GM18508 (cell line): ENCODE results near the gene ATAT1.
"Not testable (repeated sequence)": the region's sequence is repeated elsewhere in the genome, so short reads cannot be mapped to it uniquely, and the experiment has no call there.

Source experiments
- ATAC-seq: cut with Tn5 transposase; IDR thresholded peaks from one replicate; pipeline ENCODE4 v1.9.1; 2021; ENCODE audit warnings: moderate number of reproducible peaks; ENCODE audit not compliant: insufficient read depth, unreplicated experiment

Gene ATAT1

DNA sequence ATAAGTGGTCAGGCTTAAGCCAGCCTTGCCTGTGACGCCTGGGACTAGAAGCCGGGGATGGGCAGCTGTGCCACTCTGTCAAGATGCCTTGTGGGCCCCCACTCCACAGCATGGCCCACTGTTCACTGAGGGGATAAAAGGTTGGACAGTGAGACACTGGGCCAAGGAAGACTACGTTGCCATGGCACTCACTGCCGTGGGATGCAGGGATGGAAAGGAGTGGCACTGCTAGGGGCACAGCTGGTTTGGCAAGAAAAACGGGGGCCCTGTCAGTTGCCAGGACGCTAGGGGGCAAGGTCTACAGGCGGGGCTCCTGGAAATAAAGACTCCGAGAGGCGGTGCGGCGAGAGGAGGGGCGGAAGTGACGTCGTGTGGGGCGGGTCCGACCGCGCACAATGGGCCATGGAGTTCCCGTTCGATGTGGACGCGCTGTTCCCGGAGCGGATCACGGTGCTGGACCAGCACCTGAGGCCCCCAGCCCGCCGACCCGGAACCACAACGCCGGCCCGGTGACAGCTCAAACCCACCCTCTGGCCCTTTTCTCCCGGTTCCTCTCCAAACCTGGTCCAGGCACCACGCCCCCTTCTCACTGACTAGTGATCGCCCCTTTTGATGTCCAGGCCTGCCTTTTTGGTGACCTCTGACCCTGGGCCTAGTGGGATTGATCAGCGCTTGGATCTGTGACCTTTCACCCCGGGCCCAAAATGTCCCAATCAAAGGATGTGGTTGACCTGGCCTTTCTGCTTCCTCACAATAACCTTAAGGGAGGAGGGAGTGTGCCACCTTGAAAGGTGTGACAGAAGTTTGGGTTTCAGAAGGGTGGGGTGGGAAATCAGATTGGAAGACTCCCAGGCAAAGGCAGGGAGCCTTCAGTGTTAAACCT, at the start of gene ATAT1:
Gene ATAT1, plus strand, starts transcription at position 391 of the 883 bp plus-strand sequence.
- ATAC-seq = no peak

DNA sequence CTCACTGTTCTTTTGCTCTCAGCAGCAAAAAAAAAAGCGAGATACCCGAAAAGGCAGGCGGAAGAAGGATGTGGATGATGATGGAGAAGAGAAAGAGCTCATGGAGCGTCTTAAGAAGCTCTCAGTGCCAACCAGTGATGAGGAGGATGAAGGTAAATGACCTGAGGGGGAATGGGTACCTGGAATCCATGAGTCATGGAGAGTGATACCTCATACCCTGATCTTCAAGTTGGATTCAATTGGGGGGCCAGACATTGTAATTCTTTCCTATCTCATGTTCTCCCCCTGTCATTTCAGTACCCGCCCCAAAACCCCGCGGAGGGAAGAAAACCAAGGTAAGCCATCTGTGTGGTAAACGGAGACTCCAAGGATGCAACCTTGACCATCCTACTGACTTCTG, 48.6 kb upstream of the ATAT1 start:
- ATAC-seq = no peak

DNA sequence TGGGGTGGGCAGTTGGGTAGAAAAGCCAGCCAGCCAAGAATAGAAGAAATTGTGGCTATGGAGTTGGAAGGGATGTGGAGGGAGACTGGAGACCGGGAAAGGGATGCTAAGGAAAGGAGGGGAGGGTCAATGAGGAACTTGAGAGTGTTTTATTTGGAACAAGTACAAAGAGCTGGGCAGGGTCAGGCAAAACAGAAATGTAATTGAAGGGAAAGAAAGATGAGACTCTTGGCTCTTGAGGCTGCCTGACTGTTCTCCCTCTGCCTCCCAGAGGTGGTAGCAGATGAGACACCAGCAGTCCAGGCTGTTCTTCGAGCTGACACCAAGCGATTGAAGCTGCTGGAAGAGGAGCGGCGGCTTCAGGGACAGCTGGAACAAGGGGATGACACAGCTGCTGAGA, 42.8 kb upstream of the ATAT1 start:
- ATAC-seq = no peak

DNA sequence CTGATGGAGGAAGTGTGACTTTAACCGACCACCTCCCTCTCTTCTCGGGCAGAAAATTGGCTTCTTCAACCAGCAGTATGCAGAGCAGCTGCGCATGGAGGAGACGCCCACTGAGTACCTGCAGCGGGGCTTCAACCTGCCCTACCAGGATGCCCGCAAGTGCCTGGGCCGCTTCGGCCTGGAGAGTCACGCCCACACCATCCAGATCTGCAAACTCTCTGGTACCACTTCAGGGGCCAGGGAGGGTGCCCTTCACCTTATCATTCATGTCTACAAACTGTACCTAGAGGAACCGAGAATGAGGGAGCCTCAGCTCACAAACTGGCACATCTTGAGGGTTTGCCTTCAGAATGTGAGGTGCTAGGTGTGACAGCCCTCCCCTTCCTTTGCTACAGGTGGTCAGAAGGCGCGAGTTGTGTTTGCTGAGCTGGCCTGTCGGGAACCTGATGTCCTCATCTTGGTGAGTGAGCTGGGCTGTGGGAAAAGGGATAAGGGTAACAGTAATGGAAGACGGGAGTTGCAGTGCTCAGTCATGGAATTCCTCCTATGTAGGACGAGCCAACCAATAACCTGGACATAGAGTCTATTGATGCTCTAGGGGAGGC, 36.8 kb upstream of the ATAT1 start:
- no peak for ATAC-seq

DNA sequence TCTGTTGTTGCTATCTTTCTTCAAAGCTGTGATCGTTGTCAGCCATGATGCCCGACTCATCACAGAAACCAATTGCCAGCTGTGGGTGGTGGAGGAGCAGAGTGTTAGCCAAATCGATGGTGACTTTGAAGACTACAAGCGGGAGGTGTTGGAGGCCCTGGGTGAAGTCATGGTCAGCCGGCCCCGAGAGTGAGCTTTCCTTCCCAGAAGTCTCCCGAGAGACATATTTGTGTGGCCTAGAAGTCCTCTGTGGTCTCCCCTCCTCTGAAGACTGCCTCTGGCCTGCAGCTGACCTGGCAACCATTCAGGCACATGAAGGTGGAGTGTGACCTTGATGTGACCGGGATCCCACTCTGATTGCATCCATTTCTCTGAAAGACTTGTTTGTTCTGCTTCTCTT, 36.2 kb upstream of the ATAT1 start:
- ATAC-seq = no peak

DNA sequence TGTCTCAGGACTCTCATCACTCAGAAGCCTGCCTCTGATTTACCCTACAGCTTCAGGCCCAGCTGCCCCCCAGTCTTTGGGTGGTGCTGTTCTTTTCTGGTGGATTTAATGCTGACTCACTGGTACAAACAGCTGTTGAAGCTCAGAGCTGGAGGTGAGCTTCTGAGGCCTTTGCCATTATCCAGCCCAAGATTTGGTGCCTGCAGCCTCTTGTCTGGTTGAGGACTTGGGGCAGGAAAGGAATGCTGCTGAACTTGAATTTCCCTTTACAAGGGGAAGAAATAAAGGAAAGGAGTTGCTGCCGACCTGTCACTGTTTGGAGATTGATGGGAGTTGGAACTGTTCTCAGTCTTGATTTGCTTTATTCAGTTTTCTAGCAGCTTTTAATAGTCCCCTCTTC, 35.7 kb upstream of the ATAT1 start:
- no peak for ATAC-seq

DNA sequence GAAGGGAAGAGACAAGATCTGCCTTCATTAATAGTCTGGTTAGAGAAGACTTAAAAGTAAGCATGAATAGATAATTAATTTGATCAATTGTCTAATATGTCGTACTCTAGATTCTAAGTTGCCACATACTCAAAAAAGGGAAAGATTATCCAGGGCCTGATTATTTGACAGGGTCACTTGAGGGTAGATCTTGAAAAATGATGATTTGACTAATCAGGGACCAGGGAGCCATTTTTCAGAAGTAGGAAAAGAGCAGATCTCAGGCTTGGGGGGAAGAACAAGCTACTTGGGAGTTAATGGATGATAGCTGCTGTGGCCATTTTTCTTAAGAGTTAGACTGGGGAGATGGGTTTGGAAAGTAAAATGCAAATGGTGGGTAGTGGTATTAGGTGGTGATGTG, 34.4 kb upstream of the ATAT1 start:
- ATAC-seq = no peak

DNA sequence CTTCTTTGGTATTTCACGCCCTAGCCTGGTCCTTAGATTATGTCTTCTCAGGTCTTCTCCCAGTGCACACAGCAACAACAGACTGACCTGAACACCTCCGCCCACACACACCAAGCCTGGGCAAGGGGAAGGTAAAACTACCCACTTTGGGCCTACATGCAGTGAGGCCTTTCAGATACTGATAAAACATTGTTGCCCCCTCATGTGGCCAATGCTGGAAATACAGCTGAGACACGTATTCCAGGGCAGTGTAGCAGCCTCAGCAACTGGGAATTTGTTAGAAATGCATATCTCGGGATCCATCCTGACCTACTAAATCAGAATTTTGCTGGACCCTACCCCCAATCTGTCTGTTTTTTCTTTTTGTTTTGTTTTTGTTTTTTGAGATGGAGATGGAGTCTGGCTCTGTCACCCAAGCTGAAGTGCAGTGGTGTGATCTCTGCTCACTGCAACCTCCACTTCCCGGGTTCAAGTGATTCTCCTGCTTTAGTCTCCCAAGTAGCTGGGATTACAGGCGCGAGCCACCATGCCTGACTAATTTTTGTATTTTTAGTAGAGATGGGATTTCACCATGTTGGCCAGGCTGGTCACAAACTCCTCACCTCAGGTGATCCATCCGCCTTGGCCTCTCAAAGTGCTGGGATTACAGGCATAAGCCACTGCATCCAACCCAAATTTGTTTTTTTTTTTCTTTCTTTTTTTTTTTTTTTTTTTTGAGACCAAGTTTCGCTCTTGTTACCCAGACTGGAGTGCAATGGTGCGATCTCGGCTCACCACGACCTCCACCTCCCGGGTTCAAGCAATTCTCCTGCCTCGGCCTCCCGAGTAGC, 29.1 kb upstream of the ATAT1 start:
- not testable (repeated sequence) for ATAC-seq

DNA sequence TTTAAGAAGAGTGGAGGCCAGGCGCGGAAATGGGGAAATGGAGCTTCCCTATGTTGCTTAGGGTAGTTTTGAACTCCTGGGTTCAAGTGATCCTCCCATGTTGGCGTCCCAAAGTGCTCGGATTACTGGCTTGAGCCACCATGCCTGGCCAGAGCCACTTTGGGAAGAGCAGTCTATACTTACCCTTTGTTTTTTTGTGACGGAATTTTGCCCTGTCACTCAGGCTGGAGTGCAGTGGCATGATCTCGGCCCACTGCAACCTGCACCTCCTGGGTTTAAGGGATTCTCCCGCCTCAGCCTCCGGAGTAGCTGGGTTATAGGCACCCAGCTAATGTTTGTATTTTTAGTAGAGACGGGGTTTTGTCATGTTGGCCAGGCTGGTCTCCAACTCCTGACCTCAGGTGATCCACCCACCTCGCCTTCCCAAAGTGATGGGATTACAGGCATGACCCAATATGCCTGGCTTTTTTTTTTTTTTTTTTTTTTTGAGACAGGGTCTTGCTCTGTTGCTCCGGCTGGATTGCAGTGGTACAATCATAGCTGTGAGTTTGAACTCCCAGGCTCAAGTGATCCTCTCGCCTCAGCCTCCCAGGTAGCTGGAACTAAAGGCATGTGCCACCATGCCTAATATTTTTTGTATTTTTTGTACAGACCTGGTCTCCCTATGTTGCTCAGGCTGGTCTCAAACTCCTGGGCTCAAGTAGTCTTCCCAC, 27.6 kb upstream of the ATAT1 start:
- ATAC-seq = no peak

DNA sequence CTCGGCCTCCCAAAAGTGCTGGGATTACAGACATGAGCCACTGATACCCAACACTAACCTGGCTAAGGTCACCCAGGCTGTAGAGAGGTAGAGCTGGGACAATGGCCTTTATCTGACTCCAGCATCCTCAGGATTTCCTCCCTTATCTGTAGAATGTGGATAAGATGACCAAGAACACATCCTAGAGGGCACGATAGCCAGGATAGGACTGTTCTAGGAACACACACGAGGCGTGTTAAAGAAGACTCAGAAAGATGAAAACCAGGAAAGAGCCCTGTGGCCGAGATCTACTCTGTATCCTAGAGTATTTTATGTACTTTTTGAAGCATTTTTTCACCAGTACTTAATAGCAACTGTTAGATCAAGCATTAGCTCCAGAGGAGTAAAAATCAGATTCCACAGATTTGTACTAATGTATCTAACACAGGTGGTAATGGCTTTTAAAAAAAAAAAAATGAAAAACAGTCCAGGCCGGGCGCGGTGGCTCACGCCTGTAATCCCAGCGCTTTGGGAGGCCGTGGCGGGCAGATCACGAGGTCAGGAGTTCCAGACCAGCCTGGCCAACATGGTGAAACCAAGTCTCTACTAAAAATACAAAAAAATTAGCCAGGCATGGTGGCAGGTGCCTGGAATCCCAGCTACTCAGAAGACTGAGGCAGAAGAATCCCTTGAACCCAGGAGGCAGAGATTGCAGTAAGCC, 26.9 kb upstream of the ATAT1 start:
- no peak for ATAC-seq

DNA sequence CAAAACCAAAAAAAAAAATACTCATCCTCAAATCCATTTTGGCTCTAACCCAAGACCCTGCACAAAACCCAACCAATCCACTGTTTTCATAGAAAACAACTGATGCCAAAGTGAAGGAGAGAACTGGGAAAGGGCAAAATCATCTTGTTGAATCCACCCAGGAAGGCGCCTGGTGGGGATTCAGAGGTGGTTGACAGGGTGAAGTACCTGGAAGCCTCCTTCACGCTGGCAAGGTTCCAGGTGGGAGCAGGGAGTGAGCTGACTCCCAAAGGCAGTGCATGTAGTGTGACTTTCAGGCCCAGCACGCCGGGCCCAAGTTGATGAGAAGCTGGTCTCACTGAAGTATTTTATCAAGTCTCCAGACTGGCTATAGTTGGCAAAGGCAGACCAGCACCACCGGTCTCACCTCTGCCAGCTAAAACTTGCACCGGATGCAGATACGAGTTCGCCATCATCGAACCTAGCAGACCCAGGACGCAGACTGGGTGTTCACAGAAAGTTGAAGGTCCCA, 26.2 kb upstream of the ATAT1 start:
- no peak for ATAC-seq

DNA sequence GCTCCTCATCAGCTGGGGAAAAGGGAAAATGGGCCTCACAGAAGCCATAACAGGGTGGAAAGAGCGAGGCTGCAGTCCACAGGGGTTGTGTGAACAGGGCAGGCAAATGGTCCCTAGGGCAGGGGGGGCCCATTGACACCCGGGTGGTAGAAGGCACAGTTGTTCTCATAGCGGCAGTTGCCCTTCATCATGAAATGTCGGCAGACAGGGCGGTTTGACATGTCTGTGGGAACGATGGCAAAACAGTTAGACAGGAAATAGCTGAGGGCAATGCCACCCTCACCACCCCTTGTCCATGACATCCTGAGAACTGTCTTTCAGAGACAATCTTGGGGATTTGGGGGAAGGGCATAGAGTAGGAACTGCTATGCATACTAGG, 25.2 kb upstream of the ATAT1 start:
- ATAC-seq = no peak

DNA sequence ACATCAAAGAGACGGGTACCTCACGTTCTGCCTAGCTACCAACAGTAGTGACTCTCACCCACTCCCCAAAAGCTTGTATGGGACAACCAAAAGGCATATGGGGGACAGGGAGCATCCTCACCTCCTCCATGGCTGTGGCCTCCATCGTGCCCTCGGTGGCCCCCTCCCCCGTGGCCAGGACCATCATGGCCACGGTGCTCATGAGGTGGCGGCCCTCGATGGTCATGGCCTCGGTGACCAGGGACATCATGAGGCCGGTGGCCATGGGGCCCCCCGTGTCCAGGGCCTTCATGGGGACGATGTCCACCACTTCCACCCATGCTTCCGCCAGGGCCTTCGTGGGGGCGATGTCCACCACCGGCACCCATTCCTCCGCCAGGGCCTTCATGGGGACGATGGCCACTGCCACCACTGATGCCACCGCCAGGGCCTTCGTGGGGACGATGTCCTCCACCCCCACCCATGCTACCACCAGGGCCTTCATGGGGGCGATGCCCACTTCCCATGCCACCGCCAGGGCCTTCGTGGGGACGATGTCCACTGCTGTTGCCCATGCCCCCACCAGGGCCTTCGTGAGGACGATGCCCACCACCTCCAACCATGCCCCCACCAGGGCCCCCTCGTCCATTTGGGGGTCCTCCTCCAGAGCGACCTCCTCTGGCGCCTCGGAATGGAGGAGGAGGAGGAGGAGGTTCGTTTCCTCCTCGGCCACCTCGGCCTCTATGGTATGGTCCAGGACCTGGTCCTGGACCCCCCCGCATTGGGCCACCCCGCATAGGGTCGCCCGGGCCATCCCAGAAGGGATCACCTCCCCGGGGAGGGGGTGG, 24.6 kb upstream of the ATAT1 start:
- no peak for ATAC-seq

DNA sequence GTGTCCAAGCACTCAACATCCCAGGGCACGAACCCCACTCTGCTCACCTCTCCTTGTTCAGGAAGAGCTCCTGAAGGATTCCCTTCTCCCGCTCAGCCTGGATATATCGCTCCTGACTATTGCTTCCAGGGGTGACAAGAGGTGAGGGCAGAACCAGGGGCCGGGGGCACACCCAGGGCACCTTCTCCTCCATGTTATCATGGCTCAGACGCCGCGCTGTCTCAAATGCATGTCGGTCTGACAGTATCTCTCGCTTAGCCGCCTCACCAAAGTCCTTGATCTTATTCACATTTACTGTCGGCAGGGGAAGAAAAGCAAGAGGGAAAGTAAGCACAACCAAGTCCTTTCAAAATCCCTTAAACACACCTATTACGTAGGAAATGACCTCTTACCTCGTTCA, 22.7 kb upstream of the ATAT1 start:
- ATAC-seq = no peak

DNA sequence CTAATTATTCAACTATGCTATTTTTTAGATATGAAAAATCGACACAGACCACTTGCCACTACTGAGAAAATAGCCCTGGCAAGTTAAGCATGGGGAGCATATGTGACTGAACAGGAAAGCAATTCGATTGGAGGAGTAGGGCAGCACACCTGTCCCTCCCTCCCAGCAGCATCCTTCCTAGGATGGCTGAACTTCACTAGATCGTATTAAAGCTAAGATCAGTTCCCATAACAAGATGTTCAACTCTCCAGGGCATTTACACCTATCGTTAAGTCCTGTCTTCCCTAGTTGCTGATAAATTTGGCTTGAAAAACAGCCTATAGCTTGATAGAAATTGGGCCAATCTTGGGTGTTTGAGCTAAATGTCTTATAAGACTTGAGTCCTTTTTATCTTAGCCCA, 16.6 kb upstream of the ATAT1 start:
- ATAC-seq = no peak

DNA sequence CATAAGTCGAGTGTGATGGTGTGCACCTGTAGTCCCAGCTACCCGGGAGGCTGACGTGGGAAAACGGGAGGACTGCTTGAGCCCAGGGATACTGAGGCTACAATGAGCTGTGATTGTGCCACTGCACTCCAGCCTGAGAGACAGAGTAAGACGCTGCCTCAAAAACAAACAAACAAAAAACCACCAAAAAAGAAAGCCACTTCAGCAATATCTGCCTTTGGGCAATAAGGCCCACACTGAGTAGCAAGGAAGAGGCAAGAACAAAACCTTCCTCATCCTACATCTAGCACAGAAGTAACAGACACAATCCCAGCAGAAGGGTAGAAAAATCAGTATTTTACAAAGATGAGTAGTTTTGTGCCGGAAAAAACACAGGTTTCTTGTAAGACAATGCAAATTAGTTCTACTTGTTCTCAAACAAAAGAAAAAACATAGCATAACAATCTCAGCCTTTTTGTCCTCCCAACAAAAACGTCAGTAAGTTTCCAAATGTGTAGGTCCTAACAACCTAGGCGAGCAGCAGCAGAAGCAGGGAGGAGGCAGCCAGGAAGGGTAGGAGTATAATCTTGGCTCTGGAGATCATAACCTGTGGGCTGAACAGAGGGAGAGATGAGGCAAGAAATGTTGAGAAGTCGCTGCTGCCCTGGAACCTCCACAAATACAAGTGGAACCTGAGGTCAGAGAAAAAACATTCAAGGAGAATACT, 15.4 kb upstream of the ATAT1 start:
- no peak for ATAC-seq

DNA sequence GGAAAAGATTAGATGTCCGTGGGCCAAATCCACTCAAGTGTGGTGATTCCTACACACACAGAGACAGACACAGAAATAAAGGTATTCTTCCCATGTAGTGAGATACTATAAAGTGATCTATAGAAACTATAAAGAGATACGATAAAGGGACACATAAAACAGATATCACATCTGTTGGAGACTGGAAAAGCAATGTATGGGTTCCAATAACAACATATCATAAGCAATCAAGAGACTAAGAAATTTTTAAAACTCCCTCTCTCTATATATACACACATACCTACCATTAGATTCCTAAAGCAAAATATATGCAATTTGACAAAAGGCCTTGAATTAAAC, 14.8 kb upstream of the ATAT1 start:
- ATAC-seq = no peak

DNA sequence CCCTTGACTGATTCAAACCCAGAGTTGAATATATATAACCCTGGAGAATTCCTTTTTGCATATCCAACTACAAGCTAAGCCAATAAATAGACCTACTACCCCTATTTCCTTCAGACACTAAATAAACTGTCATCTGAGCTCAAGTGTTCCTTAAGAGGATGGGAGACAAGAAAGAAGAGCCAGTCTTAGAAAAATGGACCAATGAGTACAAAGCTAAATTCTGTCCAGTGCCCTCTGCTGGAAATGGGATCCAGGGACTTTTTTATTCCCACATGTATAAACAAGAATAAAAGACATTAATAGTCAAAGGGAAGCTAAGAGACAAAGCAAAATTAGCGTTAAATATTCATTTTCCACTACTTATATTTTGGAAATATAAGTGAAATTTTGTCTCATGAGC, 14.5 kb upstream of the ATAT1 start:
- ATAC-seq = no peak
